CD14-positive monocyte (primary cell): ENCODE measurements around the gene SH3RF1. TPM values are rescaled to one million over a fixed set of nuclear protein-coding genes. Genes with fewer than 3 reads are reported as not detected.
A peak's percentile ranks its signal among the peaks of the same experiment; 100 is the strongest.

ENCODE experiments used
- DNase-seq, 3 donors: peaks; one replicate each; pipeline ENCODE4 v3.0.0-alpha.2; 2011 to 2022
- H2AFZ ChIP-seq: 2 replicates; pipeline ENCODE4 v1.6.0; 2012; ENCODE audit warnings: mild to moderate bottlenecking, low read depth, low read length, inconsistent platforms; ENCODE audit not compliant: insufficient read depth, poor library complexity, severe bottlenecking
- H3K27ac ChIP-seq, 2 donors: 1 replicate in 1 of 2; 2 replicates in 1 of 2; pipeline ENCODE4 v1.5.1; 2012 to 2013; ENCODE audit warnings: low read length in 2 of 2, control low read depth in 1 of 2, inconsistent platforms in 1 of 2, low read depth in 1 of 2, mild to moderate bottlenecking in 1 of 2
- H3K27me3 ChIP-seq, 2 donors: one replicate each; pipeline versions ENCODE4 v1.6.0 to v1.6.1; 2011 to 2013; ENCODE audit warnings: low read length in 2 of 2; ENCODE audit not compliant: control insufficient read depth in 2 of 2, insufficient read depth in 2 of 2
- H3K36me3 ChIP-seq, 2 donors: replicated peaks in 1 of 2; 1 replicate in 1 of 2; 2 replicates in 1 of 2; pipeline versions ENCODE4 v1.5.1 to v1.6.1; 2012 to 2013; ENCODE audit warnings: low read length in 2 of 2, control low read depth in 1 of 2, inconsistent platforms in 1 of 2, mild to moderate bottlenecking in 1 of 2; ENCODE audit not compliant: insufficient read depth in 2 of 2, control insufficient read depth in 1 of 2
- H3K4me1 ChIP-seq, 2 donors: 1 replicate in 1 of 2; 2 replicates in 1 of 2; pipeline versions ENCODE4 v1.5.1 to v1.6.1; 2012 to 2013; ENCODE audit warnings: low read length in 2 of 2, control low read depth in 1 of 2, inconsistent platforms in 1 of 2, mild to moderate bottlenecking in 1 of 2, moderate library complexity in 1 of 2; ENCODE audit not compliant: insufficient read depth in 2 of 2, control insufficient read depth in 1 of 2
- H3K4me2 ChIP-seq: replicated peaks from 2 replicates; pipeline ENCODE3; 2012; ENCODE audit warnings: low read length, moderate library complexity, mild to moderate bottlenecking; ENCODE audit not compliant: poor library complexity, severe bottlenecking; ENCODE audit errors: extremely low read depth
- H3K4me3 ChIP-seq, 3 experiments: fragments of 200-600 bp in 1 of 3; sonication (generic) in 1 of 3; replicated peaks in 1 of 3; 1 replicate in 2 of 3; 2 replicates in 1 of 3; pipeline ENCODE4 v1.5.1; 2011 to 2013; ENCODE audit warnings: low read length in 3 of 3, mild to moderate bottlenecking in 3 of 3, control low read depth in 2 of 3, low read depth in 2 of 3, inconsistent platforms in 1 of 3, moderate library complexity in 1 of 3
- H3K79me2 ChIP-seq: 2 replicates; pipeline ENCODE4 v1.6.0; 2012; ENCODE audit warnings: mild to moderate bottlenecking, control low read depth, inconsistent platforms, low read length, moderate library complexity; ENCODE audit not compliant: insufficient read depth
- H3K9ac ChIP-seq: 2 replicates; pipeline ENCODE4 v1.6.0; 2017; ENCODE audit warnings: low read length, mild to moderate bottlenecking; ENCODE audit not compliant: insufficient read depth, poor library complexity, severe bottlenecking
- H3K9me3 ChIP-seq, 2 donors: replicated peaks in 1 of 2; 1 replicate in 1 of 2; 2 replicates in 1 of 2; pipeline versions ENCODE4 v1.5.1 to v1.6.1; 2012 to 2013; ENCODE audit warnings: low read length in 2 of 2, control low read depth in 1 of 2; ENCODE audit not compliant: control insufficient read depth in 1 of 2, insufficient read depth in 1 of 2
- H4K20me1 ChIP-seq: 2 replicates; pipeline ENCODE4 v1.6.0; 2012; ENCODE audit warnings: mild to moderate bottlenecking, low read length, control low read depth, moderate library complexity; ENCODE audit not compliant: insufficient read depth
- H3K27ac Mint-ChIP-seq, 7 donors: one replicate each; pipeline ENCODE4 v1.8.0; 2020; ENCODE audit warnings: mild to moderate bottlenecking in 7 of 7, mixed read lengths in 7 of 7, moderate library complexity in 6 of 7, inconsistent platforms in 2 of 7
- H3K27me3 Mint-ChIP-seq, 3 donors: one replicate each; pipeline ENCODE4 v1.8.0; 2021 to 2022; ENCODE audit warnings: low read depth in 3 of 3, mild to moderate bottlenecking in 3 of 3, mixed read lengths in 3 of 3, moderate library complexity in 3 of 3, inconsistent platforms in 1 of 3
- H3K36me3 Mint-ChIP-seq, 2 donors: one replicate each; pipeline ENCODE4 v1.8.0; 2020; ENCODE audit warnings: mixed read lengths in 2 of 2, inconsistent platforms in 1 of 2, mild to moderate bottlenecking in 1 of 2
- H3K4me1 Mint-ChIP-seq: one replicate; pipeline ENCODE4 v1.8.0; 2020; ENCODE audit warnings: mild to moderate bottlenecking, mixed read lengths
- H3K4me3 Mint-ChIP-seq, 2 donors: one replicate each; pipeline ENCODE4 v1.8.0; 2020; ENCODE audit warnings: mild to moderate bottlenecking in 2 of 2, mixed read lengths in 2 of 2, moderate library complexity in 1 of 2
- H3K9me3 Mint-ChIP-seq, 7 donors: one replicate each; pipeline ENCODE4 v1.8.0; 2020 to 2022; ENCODE audit warnings: mixed read lengths in 7 of 7, mild to moderate bottlenecking in 6 of 7, moderate library complexity in 6 of 7, inconsistent platforms in 2 of 7
- WGBS: methylation state at CpG from one replicate; pipeline ENCODE4 v1.1.5; 2013; ENCODE audit warnings: missing lambda C conversion rate; ENCODE audit not compliant: insufficient coverage; 5-methylcytosine and 5-hydroxymethylcytosine counted together
- intact Hi-C, 2 donors: fragments of 100-400 bp; cut with micrococcal nuclease; formaldehyde crosslinking; loops; one replicate each; pipeline versions ENCODE4 v1.15.0 to v1.15.1; 2023
- polyA plus RNA-seq, 3 donors: library from polyadenylated mRNA; depleted of rRNA in 1 of 3; unstranded in 2 of 3; stranded (reverse) in 1 of 3; fragments of 300-500 nt in 2 of 3; fragments of >200 nt in 1 of 3; fragmentation: Illumina TruSeq in 2 of 3; gene quantifications; 1 replicate in 2 of 3; 2 replicates in 1 of 3; pipeline ENCODE4 v1.2.3, GENCODE V29; 2012 to 2021
- TF ChIP-seq, protein P1 (sequence below): fragments of 200-600 bp; IDR thresholded peaks from one replicate; pipeline ENCODE4 v1.8.0; 2022; ENCODE audit warnings: antibody characterized with exemption, mild to moderate bottlenecking

Gene SH3RF1
- polyA plus RNA-seq, 3 donors, result 3.1 to 4.7 (median 4.4) TPM

GRCh38 chr4:169070071-169070894 lies 200.5 kb downstream of the SH3RF1 start:
- Histone ChIP-seq H3K9me3 (no peaks in the 10 kb centered on the region), H3K27ac (no peak overlapping the region), H3K27me3 (no peaks in the 10 kb centered on the region), H3K9ac (no peak overlapping the region), H3K4me2 (no peak overlapping the region), H2AFZ (no peak overlapping the region), H3K36me3 (no peaks in the 10 kb centered on the region), H3K4me1 (peaks cover 4 to 6% of the 10 kb centered on the region in 2 donors), H4K20me1 (no peaks in the 10 kb centered on the region), H3K4me3 (no peak overlapping the region), H3K79me2 (no peaks in the 10 kb centered on the region)
- intact Hi-C loops, result no loop called here
- Mint-ChIP-seq H3K9me3 (peaks cover 0 to 4% (median 0%) of the 10 kb centered on the region in 7 donors), H3K4me3 (no peak overlapping the region), H3K27me3 (peaks cover 0 to 5% (median 2%) of the 10 kb centered on the region in 3 donors), H3K36me3 (no peaks in the 10 kb centered on the region), H3K4me1 (peaks cover 11% of the 10 kb centered on the region), H3K27ac (no peak overlapping the region)
- no peak for DNase-seq
- TF ChIP-seq, protein P1, sequence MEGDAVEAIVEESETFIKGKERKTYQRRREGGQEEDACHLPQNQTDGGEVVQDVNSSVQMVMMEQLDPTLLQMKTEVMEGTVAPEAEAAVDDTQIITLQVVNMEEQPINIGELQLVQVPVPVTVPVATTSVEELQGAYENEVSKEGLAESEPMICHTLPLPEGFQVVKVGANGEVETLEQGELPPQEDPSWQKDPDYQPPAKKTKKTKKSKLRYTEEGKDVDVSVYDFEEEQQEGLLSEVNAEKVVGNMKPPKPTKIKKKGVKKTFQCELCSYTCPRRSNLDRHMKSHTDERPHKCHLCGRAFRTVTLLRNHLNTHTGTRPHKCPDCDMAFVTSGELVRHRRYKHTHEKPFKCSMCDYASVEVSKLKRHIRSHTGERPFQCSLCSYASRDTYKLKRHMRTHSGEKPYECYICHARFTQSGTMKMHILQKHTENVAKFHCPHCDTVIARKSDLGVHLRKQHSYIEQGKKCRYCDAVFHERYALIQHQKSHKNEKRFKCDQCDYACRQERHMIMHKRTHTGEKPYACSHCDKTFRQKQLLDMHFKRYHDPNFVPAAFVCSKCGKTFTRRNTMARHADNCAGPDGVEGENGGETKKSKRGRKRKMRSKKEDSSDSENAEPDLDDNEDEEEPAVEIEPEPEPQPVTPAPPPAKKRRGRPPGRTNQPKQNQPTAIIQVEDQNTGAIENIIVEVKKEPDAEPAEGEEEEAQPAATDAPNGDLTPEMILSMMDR, result no peak
- 96% methylated on average over 10 of the region's 16 CpGs for WGBS

GRCh38 chr4:169068423-169068822 lies 202.3 kb downstream of the SH3RF1 start:
- intact Hi-C loops, result no loop called here
- no peak overlapping the region for H3K27ac Mint-ChIP-seq
- TF ChIP-seq, protein P1, result peak; percentile 38

More at GRCh38 chr4:169068423-169068822, 202.3 kb downstream of the SH3RF1 start:
- DNase-seq, result peak; percentile 17 to 35 (median 28)
- no peaks in the 10 kb centered on the region for H3K27me3 ChIP-seq
- peaks cover 0 to 4% (median 0%) of the 10 kb centered on the region in 7 donors for H3K9me3 Mint-ChIP-seq
- H3K27me3 Mint-ChIP-seq, result peaks cover 0 to 5% (median 2%) of the 10 kb centered on the region in 3 donors
- H3K27ac ChIP-seq, result no peak overlapping the region
- H4K20me1 ChIP-seq, result no peaks in the 10 kb centered on the region
- peaks cover 4 to 6% of the 10 kb centered on the region in 2 donors for H3K4me1 ChIP-seq
- no peaks in the 10 kb centered on the region for H3K79me2 ChIP-seq
- H3K4me3 Mint-ChIP-seq, result no peak overlapping the region
- 69% methylated on average over 4 of the region's 8 CpGs for WGBS
- H3K4me3 ChIP-seq, result no peak overlapping the region
- no peak overlapping the region for H3K9ac ChIP-seq
- peak overlapping the region; percentile 48 for H2AFZ ChIP-seq
- no peaks in the 10 kb centered on the region for H3K36me3 Mint-ChIP-seq
- H3K9me3 ChIP-seq, result no peaks in the 10 kb centered on the region
- peaks cover 11% of the 10 kb centered on the region for H3K4me1 Mint-ChIP-seq
- H3K36me3 ChIP-seq, result no peaks in the 10 kb centered on the region
- peak overlapping the region; percentile 29 for H3K4me2 ChIP-seq
